ENCODE results near the gene DTL.

DNA sequence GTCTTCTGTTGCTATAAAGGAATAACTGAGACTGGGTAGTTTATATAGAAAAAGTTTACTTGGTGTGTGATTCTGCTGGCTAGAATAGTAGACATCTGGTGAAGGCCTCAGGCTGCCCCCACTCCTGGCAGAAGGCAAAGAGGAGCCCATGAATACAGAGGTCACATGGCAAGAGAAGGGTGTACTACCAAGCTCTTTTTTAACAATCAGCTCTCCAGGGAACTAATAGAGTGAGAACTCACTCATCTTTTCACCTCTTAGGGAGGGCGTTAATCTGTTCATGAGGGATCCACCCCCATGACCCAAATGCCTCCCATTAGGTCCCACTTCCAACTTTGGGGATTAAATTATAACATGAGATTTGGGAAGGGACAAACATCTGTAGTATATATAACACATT lies 9.3 kb downstream of the DTL start:
- TF ChIP-seq, protein P1, sequence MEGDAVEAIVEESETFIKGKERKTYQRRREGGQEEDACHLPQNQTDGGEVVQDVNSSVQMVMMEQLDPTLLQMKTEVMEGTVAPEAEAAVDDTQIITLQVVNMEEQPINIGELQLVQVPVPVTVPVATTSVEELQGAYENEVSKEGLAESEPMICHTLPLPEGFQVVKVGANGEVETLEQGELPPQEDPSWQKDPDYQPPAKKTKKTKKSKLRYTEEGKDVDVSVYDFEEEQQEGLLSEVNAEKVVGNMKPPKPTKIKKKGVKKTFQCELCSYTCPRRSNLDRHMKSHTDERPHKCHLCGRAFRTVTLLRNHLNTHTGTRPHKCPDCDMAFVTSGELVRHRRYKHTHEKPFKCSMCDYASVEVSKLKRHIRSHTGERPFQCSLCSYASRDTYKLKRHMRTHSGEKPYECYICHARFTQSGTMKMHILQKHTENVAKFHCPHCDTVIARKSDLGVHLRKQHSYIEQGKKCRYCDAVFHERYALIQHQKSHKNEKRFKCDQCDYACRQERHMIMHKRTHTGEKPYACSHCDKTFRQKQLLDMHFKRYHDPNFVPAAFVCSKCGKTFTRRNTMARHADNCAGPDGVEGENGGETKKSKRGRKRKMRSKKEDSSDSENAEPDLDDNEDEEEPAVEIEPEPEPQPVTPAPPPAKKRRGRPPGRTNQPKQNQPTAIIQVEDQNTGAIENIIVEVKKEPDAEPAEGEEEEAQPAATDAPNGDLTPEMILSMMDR (IDR thresholded peaks at IDR 0.05), result no peak
- TF ChIP-seq YY1 (IDR thresholded peaks at IDR 0.05; ENCODE audit: low read depth) (no peak), POLR2AphosphoS5 (IDR thresholded peaks at IDR 0.05; ENCODE audit: low read depth, low read length) (no peak), MXI1 (IDR thresholded peaks at IDR 0.05; ENCODE audit: low read depth, low read length) (no peak), TAF1 (IDR thresholded peaks at IDR 0.05; ENCODE audit: borderline replicate concordance, low read depth, low read length) (no peak), FOXJ3 (CRISPR knock-in tag; IDR thresholded peaks at IDR 0.05) (no peak), TCF12 (IDR thresholded peaks at IDR 0.05) (no peak), EP300 (IDR thresholded peaks at IDR 0.05; ENCODE audit: borderline replicate concordance in 1 of 2, low read depth in 1 of 2, low read length in 1 of 2) (no peak), FOXM1 (IDR thresholded peaks at IDR 0.05; ENCODE audit: low read depth) (no peak), NFIC (IDR thresholded peaks at IDR 0.05; ENCODE audit: borderline replicate concordance) (no peak)
- TF ChIP-seq, protein P2, sequence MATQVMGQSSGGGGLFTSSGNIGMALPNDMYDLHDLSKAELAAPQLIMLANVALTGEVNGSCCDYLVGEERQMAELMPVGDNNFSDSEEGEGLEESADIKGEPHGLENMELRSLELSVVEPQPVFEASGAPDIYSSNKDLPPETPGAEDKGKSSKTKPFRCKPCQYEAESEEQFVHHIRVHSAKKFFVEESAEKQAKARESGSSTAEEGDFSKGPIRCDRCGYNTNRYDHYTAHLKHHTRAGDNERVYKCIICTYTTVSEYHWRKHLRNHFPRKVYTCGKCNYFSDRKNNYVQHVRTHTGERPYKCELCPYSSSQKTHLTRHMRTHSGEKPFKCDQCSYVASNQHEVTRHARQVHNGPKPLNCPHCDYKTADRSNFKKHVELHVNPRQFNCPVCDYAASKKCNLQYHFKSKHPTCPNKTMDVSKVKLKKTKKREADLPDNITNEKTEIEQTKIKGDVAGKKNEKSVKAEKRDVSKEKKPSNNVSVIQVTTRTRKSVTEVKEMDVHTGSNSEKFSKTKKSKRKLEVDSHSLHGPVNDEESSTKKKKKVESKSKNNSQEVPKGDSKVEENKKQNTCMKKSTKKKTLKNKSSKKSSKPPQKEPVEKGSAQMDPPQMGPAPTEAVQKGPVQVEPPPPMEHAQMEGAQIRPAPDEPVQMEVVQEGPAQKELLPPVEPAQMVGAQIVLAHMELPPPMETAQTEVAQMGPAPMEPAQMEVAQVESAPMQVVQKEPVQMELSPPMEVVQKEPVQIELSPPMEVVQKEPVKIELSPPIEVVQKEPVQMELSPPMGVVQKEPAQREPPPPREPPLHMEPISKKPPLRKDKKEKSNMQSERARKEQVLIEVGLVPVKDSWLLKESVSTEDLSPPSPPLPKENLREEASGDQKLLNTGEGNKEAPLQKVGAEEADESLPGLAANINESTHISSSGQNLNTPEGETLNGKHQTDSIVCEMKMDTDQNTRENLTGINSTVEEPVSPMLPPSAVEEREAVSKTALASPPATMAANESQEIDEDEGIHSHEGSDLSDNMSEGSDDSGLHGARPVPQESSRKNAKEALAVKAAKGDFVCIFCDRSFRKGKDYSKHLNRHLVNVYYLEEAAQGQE (IDR thresholded peaks at IDR 0.05; ENCODE audit: low read depth, low read length), result no peak
- TF ChIP-seq, protein P3, sequence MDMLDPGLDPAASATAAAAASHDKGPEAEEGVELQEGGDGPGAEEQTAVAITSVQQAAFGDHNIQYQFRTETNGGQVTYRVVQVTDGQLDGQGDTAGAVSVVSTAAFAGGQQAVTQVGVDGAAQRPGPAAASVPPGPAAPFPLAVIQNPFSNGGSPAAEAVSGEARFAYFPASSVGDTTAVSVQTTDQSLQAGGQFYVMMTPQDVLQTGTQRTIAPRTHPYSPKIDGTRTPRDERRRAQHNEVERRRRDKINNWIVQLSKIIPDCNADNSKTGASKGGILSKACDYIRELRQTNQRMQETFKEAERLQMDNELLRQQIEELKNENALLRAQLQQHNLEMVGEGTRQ (IDR thresholded peaks at IDR 0.05; ENCODE audit: borderline replicate concordance, low read depth, low read length), result no peak

All from SK-N-SH (cell line).